NCI-H2227 treated with DMSO at 0.1 percent for 48 hours (cell line): ENCODE data around the gene GLRA2.
A peak's percentile ranks its signal among the peaks of the same experiment; 100 is the strongest.

Experiments
- DNase-seq: peaks from one replicate; lab custom pipeline; 2025; lab: John Stamatoyannopoulos, UW

GLRA2 gene

GRCh38 chrX:14529290-14529989 lies at the start of gene GLRA2:
Gene GLRA2, plus strand, starts transcription at chrX:14529536. Its CDS starts 522 bp downstream, at chrX:14530058.
- DNase-seq: no peak

GRCh38 chrX:14489437-14489836 lies 39.9 kb upstream of the GLRA2 start:
- no peak for DNase-seq

GRCh38 chrX:14491689-14492088 lies 37.6 kb upstream of the GLRA2 start:
- no peak for DNase-seq

- no peak for DNase-seq
Measured at GRCh38 chrX:14496674-14497073, 32.7 kb upstream of the GLRA2 start.

- DNase-seq: no peak
Measured at GRCh38 chrX:14497184-14497666, 32.1 kb upstream of the GLRA2 start.

GRCh38 chrX:14501327-14501726 lies 28.0 kb upstream of the GLRA2 start:
- no peak for DNase-seq

- no peak for DNase-seq
Measured at GRCh38 chrX:14504960-14505538, 24.3 kb upstream of the GLRA2 start.

- DNase-seq: no peak
Measured at GRCh38 chrX:14505648-14506047, 23.7 kb upstream of the GLRA2 start.

- DNase-seq: no peak
Measured at GRCh38 chrX:14506866-14507265, 22.5 kb upstream of the GLRA2 start.

- DNase-seq: no peak
Measured at GRCh38 chrX:14508025-14508690, 21.2 kb upstream of the GLRA2 start.

- DNase-seq: no peak
Measured at GRCh38 chrX:14509325-14510057, 19.8 kb upstream of the GLRA2 start.

- DNase-seq: peak; percentile 81
Measured at GRCh38 chrX:14528629-14529289, 577 bp upstream of the GLRA2 start.

GRCh38 chrX:14533867-14534266 lies 4.5 kb downstream of the GLRA2 start:
- DNase-seq: no peak

- DNase-seq: no peak
Measured at GRCh38 chrX:14546190-14546589, 16.9 kb downstream of the GLRA2 start.

- DNase-seq: no peak
Measured at GRCh38 chrX:14554131-14554715, 24.9 kb downstream of the GLRA2 start.

GRCh38 chrX:14564058-14564457 lies 34.7 kb downstream of the GLRA2 start:
- no peak for DNase-seq

GRCh38 chrX:14573161-14573560 lies 43.8 kb downstream of the GLRA2 start:
- no peak for DNase-seq

GRCh38 chrX:14581081-14581480 lies 51.7 kb downstream of the GLRA2 start:
- DNase-seq: no peak

GRCh38 chrX:14584548-14584947 lies 55.2 kb downstream of the GLRA2 start:
- DNase-seq: no peak

GRCh38 chrX:14590216-14590615 lies 60.9 kb downstream of the GLRA2 start:
- no peak for DNase-seq

- no peak for DNase-seq
Measured at GRCh38 chrX:14590693-14591424, 61.5 kb downstream of the GLRA2 start.
